ENCODE results near the gene PELI2. TPM values are rescaled to one million over a fixed set of nuclear protein-coding genes. Genes with fewer than 3 reads are reported as not detected.

The PELI2 gene
- total RNA-seq, 1 experiment from 2014 or later: 6.1 TPM

- in situ Hi-C loops (cut with HindIII; ENCODE audit: low pct_unique_long_range_greater_than_20kb, low sequenced_read_pairs): no loop called here
- DNase-seq (ENCODE audit: low read depth): no peak
Measured at GRCh38 chr14:56211844-56212243, 93.6 kb downstream of the PELI2 start.

GRCh38 chr14:56212521-56212920 is 94.3 kb downstream of the PELI2 start:
- in situ Hi-C loops (cut with HindIII; ENCODE audit: low pct_unique_long_range_greater_than_20kb, low sequenced_read_pairs): no loop called here
- DNase-seq (ENCODE audit: low read depth): no peak

GRCh38 chr14:56213306-56213705 is 95.1 kb downstream of the PELI2 start:
- DNase-seq (ENCODE audit: low read depth): no peak
- in situ Hi-C loops (cut with HindIII; ENCODE audit: low pct_unique_long_range_greater_than_20kb, low sequenced_read_pairs): no loop called here

- in situ Hi-C loops (cut with HindIII; ENCODE audit: low pct_unique_long_range_greater_than_20kb, low sequenced_read_pairs): no loop called here
- DNase-seq (ENCODE audit: low read depth): no peak
Measured at GRCh38 chr14:56215180-56215579, 97.0 kb downstream of the PELI2 start.

GRCh38 chr14:56216626-56217379 is 98.6 kb downstream of the PELI2 start:
- in situ Hi-C loops (cut with HindIII; ENCODE audit: low pct_unique_long_range_greater_than_20kb, low sequenced_read_pairs): no loop called here
- DNase-seq (ENCODE audit: low read depth): no peak

- DNase-seq (ENCODE audit: low read depth): no peak
- in situ Hi-C loops (cut with HindIII; ENCODE audit: low pct_unique_long_range_greater_than_20kb, low sequenced_read_pairs): no loop called here
Measured at GRCh38 chr14:56217380-56218045, 99.3 kb downstream of the PELI2 start.

- DNase-seq (ENCODE audit: low read depth): no peak
- in situ Hi-C loops (cut with HindIII; ENCODE audit: low pct_unique_long_range_greater_than_20kb, low sequenced_read_pairs): no loop called here
Measured at GRCh38 chr14:56219666-56220413, 101.6 kb downstream of the PELI2 start.

- DNase-seq (ENCODE audit: low read depth): no peak
- in situ Hi-C loops (cut with HindIII; ENCODE audit: low pct_unique_long_range_greater_than_20kb, low sequenced_read_pairs): no loop called here
Measured at GRCh38 chr14:56221382-56222128, 103.3 kb downstream of the PELI2 start.

- peak; percentile 51 for DNase-seq (ENCODE audit: low read depth)
- in situ Hi-C loops (cut with HindIII; ENCODE audit: low pct_unique_long_range_greater_than_20kb, low sequenced_read_pairs): no loop called here
Measured at GRCh38 chr14:56224229-56224628, 106.0 kb downstream of the PELI2 start.

GRCh38 chr14:56224691-56225681 is 106.8 kb downstream of the PELI2 start:
- in situ Hi-C loops (cut with HindIII; ENCODE audit: low pct_unique_long_range_greater_than_20kb, low sequenced_read_pairs): no loop called here
- peak; percentile 33 for DNase-seq (ENCODE audit: low read depth)

- no peak for DNase-seq (ENCODE audit: low read depth)
- in situ Hi-C loops (cut with HindIII; ENCODE audit: low pct_unique_long_range_greater_than_20kb, low sequenced_read_pairs): no loop called here
Measured at GRCh38 chr14:56235388-56235787, 117.2 kb downstream of the PELI2 start.

GRCh38 chr14:56237398-56237797 is 119.2 kb downstream of the PELI2 start:
- in situ Hi-C loops (cut with HindIII; ENCODE audit: low pct_unique_long_range_greater_than_20kb, low sequenced_read_pairs): no loop called here
- DNase-seq (ENCODE audit: low read depth): no peak

GRCh38 chr14:56241461-56241860 is 123.2 kb downstream of the PELI2 start:
- no peak for DNase-seq (ENCODE audit: low read depth)
- in situ Hi-C loops (cut with HindIII; ENCODE audit: low pct_unique_long_range_greater_than_20kb, low sequenced_read_pairs): no loop called here

- no peak for DNase-seq (ENCODE audit: low read depth)
- in situ Hi-C loops (cut with HindIII; ENCODE audit: low pct_unique_long_range_greater_than_20kb, low sequenced_read_pairs): no loop called here
Measured at GRCh38 chr14:56243110-56243509, 124.9 kb downstream of the PELI2 start.

- in situ Hi-C loops (cut with HindIII; ENCODE audit: low pct_unique_long_range_greater_than_20kb, low sequenced_read_pairs): no loop called here
- DNase-seq (ENCODE audit: low read depth): peak; percentile 72
Measured at GRCh38 chr14:56244138-56244789, 126.1 kb downstream of the PELI2 start.

- in situ Hi-C loops (cut with HindIII; ENCODE audit: low pct_unique_long_range_greater_than_20kb, low sequenced_read_pairs): no loop called here
- DNase-seq (ENCODE audit: low read depth): no peak
Measured at GRCh38 chr14:56247495-56248200, 129.4 kb downstream of the PELI2 start.

Measured in Caki2 (cell line).